Stimulated activated effector memory CD8-positive, alpha-beta T cell treated with anti-CD3 and anti-CD28 coated beads, Interleukin-12 subunit alpha, Interleukin-12 subunit beta, amount 100 ng/mL, for 72 hours (primary cell): ENCODE data around the gene HLA-A.
"Not testable (repeated sequence)": the region's sequence is repeated elsewhere in the genome, so short reads cannot be mapped to it uniquely, and the experiment has no call there.

Source experiments
- ATAC-seq: fragments of 150-1000 bp; cut with Tn5 transposase; 2 replicates; pipeline ENCODE4 v1.10.0; 2021
- DNase-seq, 2 donors: peaks; one replicate each; pipeline ENCODE4 v3.0.0; 2021 to 2022; ENCODE audit warnings: low spot score in 2 of 2
- H3K27ac Mint-ChIP-seq: one replicate; pipeline ENCODE4 v1.8.0; 2022; ENCODE audit warnings: mild to moderate bottlenecking, mixed read lengths
- H3K36me3 Mint-ChIP-seq: one replicate; pipeline ENCODE4 v1.8.0; 2022; ENCODE audit warnings: mild to moderate bottlenecking, mixed read lengths
- H3K4me1 Mint-ChIP-seq: one replicate; pipeline ENCODE4 v1.8.0; 2022; ENCODE audit warnings: mixed read lengths
- H3K4me3 Mint-ChIP-seq: one replicate; pipeline ENCODE4 v1.8.0; 2022; ENCODE audit warnings: mild to moderate bottlenecking, mixed read lengths
- H3K9me3 Mint-ChIP-seq: one replicate; pipeline ENCODE4 v1.8.0; 2022; ENCODE audit warnings: mixed read lengths

HLA-A gene

GRCh38 chr6:29925727-29926412 is 16.5 kb upstream of the HLA-A start:
- H3K4me1 Mint-ChIP-seq = peaks cover 32% of the 10 kb centered on the region
- no peaks in the 10 kb centered on the region for H3K9me3 Mint-ChIP-seq
- peak overlapping the region; percentile 80 for H3K4me3 Mint-ChIP-seq
- peak overlapping the region; percentile 92 for H3K27ac Mint-ChIP-seq
- H3K36me3 Mint-ChIP-seq = no peaks in the 10 kb centered on the region
- no peak for ATAC-seq
- DNase-seq = no peak

DNA sequence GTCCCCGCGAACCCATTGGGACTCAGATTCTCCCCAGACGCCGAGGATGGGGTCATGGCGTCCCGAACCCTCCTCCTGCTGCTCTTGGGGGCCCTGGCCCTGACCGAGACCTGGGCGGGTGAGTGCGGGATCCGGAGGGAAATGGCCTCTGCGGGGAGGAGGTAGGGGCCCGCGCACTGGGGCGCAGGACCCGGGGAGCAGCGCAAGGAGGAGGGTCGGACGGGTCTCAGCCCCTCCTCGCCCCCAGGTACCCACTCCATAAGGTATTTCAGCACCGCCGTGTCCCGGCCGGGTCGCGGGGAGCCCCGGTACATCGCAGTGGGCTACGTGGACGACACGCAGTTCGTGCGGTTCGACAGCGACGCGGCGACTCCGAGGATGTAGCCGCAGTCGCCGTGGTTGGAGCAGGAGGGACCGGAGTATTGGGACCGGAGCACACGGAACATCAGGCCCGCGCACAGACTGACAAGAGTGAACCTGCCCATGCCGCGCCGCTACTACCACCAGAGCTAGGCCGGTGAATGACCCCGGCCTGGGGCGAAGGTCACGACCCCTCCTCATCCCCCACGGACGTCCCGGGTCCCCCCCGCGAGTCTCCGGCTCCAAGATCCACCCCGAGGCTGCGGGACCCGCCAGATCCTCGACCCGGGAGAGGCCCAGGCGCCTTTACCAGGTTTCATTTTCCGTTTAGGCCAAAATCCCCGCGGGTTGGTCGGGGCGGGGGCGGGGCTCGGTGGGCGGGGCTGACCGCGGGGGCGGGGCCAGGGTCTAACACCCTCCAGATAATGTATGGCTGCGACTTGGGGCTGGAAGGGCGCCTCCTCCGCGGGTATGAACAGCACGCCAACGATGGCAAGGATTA is 15.7 kb upstream of the HLA-A start:
- Mint-ChIP-seq H3K36me3 (no peaks in the 10 kb centered on the region), H3K9me3 (no peaks in the 10 kb centered on the region), H3K27ac (peak overlapping the region; percentile 92), H3K4me3 (peak overlapping the region; percentile 80), H3K4me1 (peaks cover 32% of the 10 kb centered on the region)
- ATAC-seq (peak; percentile 93), DNase-seq (peak; percentile 64 to 87)

GRCh38 chr6:29927275-29927569 is 15.1 kb upstream of the HLA-A start:
- peak overlapping the region; percentile 80 for H3K4me3 Mint-ChIP-seq
- DNase-seq (no peak), ATAC-seq (no peak)
- no peaks in the 10 kb centered on the region for H3K36me3 Mint-ChIP-seq
- H3K9me3 Mint-ChIP-seq = no peaks in the 10 kb centered on the region
- H3K4me1 Mint-ChIP-seq = peaks cover 32% of the 10 kb centered on the region
- peak overlapping the region; percentile 92 for H3K27ac Mint-ChIP-seq

DNA sequence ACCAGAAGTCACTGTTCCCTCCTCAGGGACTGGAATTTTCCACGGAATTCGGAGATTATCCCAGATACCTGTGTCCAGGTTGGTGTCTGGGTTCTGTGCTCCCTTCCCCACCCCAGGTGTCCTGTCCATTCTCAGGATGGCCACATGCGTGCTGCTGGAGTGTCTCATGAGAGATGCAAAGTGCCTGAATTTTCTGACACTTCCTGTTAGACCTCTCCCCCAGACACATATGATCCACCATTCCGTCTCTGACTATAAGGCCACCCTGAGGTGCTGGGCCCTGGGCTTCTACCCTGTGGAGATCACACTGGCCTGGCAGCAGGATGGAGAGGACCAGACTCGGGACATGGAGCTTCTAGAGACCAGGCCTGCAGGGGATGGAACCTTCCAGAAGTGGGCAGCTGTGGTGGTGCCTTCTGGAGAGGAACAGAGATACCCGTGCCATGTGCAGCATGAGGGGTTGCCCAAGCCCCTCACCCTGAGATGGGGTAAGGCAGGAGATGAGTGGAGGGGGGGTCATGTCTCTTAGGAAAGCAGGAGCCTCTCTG is 14.4 kb upstream of the HLA-A start:
- Mint-ChIP-seq H3K4me1 (peaks cover 32% of the 10 kb centered on the region), H3K9me3 (no peaks in the 10 kb centered on the region)

DNA sequence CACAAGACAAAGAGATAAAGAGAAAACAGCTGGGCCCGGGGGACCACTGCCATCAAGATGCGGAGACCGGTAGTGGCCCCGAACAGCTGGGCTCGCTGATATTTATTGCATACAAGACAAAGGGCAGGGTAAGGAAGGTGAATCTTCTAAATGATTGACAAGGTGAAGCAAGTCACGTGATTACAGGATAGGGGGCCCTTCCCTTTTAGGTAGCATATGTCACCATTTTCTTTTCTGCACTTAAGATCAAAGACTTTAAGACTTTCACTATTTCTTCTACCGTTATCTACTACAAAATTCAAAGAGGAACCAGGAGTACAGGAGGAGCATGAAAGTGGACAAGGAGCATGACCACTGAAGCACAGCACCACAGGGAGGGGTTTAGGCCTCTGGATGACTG is 12.3 kb upstream of the HLA-A start:
- H3K36me3 Mint-ChIP-seq, H3K27ac Mint-ChIP-seq, ATAC-seq, H3K9me3 Mint-ChIP-seq, H3K4me3 Mint-ChIP-seq, DNase-seq: not testable (repeated sequence)
- H3K4me1 Mint-ChIP-seq = peaks cover 26% of the 10 kb centered on the region

More for the DNA sequence above, 14.4 kb upstream of the HLA-A start:
- Mint-ChIP-seq H3K27ac (peak overlapping the region; percentile 92), H3K36me3 (no peaks in the 10 kb centered on the region), H3K4me3 (peak overlapping the region; percentile 80)
- DNase-seq (no peak), ATAC-seq (no peak)

GRCh38 chr6:29933955-29934354 is 8.4 kb upstream of the HLA-A start:
- DNase-seq = no peak
- no peak overlapping the region for H3K27ac Mint-ChIP-seq
- H3K9me3 Mint-ChIP-seq = no peaks in the 10 kb centered on the region
- no peak for ATAC-seq
- no peaks in the 10 kb centered on the region for H3K36me3 Mint-ChIP-seq
- peaks cover 4% of the 10 kb centered on the region for H3K4me1 Mint-ChIP-seq
- H3K4me3 Mint-ChIP-seq = no peak overlapping the region

DNA sequence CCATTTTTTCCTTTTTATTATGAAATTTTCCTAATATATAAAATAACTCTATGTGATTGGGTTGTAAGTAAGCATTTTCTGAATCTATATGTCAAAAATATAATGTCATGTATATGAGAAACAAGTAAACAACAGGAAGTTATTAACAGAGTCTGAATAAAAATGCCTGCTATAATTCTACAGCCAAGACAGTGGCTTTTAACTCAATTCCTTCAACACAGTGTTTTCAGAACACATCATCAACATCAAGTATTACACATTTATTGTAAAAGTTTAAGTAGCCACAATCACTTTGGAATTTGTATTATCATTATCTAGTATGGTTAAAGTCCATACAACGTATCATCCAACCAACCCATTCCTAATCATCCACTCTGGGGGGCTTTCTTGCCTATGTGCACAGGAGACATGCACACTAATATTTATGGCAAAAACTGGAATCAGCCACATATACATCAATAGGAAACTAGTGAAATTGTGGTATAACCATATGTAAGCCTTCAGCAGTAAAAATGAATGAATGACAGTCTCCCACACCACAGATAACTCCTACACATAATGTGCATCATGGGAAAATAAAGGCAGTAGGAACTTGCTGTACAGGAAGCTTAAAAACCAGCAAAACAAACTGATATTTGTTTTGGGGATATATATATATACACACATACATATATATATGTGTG is 6.9 kb upstream of the HLA-A start:
- Mint-ChIP-seq H3K36me3 (no peaks in the 10 kb centered on the region), H3K4me1 (peaks cover 7% of the 10 kb centered on the region), H3K4me3 (no peak overlapping the region), H3K27ac (no peak overlapping the region), H3K9me3 (no peaks in the 10 kb centered on the region)
- no peak for DNase-seq
- no peak for ATAC-seq

GRCh38 chr6:29938746-29939508 is 3.4 kb upstream of the HLA-A start:
- Mint-ChIP-seq H3K36me3 (peaks cover 23% of the 10 kb centered on the region), H3K4me3 (no peak overlapping the region), H3K9me3 (no peaks in the 10 kb centered on the region), H3K27ac (no peak overlapping the region), H3K4me1 (peaks cover 33% of the 10 kb centered on the region)
- no peak for DNase-seq
- ATAC-seq = no peak

- DNase-seq = no peak
- peak overlapping the region; percentile 88 for H3K27ac Mint-ChIP-seq
- H3K36me3 Mint-ChIP-seq = peaks cover 44% of the 10 kb centered on the region
- peaks cover 53% of the 10 kb centered on the region for H3K4me1 Mint-ChIP-seq
- H3K9me3 Mint-ChIP-seq = no peaks in the 10 kb centered on the region
- peak; percentile 55 for ATAC-seq
- H3K4me3 Mint-ChIP-seq = peak overlapping the region; percentile 71
Measured at GRCh38 chr6:29941016-29941415, 1.3 kb upstream of the HLA-A start.

- Mint-ChIP-seq H3K36me3 (peaks cover 49% of the 10 kb centered on the region), H3K27ac (peak overlapping the region; percentile 88), H3K4me3 (peak overlapping the region; percentile 71), H3K9me3 (no peaks in the 10 kb centered on the region), H3K4me1 (peaks cover 58% of the 10 kb centered on the region)
- ATAC-seq (no peak), DNase-seq (no peak)
Measured at GRCh38 chr6:29941471-29941870, 861 bp upstream of the HLA-A start.

DNA sequence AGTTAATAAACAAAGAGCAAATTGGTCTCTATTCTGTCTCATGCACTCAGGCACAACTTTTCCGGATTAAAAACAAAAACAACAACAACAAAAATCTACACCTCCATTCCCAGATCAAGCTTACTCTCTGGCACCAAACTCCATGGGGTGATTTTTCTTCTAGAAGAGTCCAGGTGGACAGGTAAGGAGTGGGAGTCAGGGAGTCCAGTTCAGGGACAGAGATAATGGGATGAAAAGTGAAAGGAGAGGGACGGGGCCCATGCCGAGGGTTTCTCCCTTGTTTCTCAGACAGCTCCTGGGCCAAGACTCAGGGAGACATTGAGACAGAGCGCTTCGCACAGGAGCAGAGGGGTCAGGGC is 437 bp upstream of the HLA-A start:
- Mint-ChIP-seq H3K4me1 (peaks cover 62% of the 10 kb centered on the region), H3K36me3 (peaks cover 53% of the 10 kb centered on the region), H3K9me3 (no peaks in the 10 kb centered on the region), H3K4me3 (peak overlapping the region; percentile 71), H3K27ac (peak overlapping the region; percentile 88)
- DNase-seq (no peak), ATAC-seq (no peak)

GRCh38 chr6:29943053-29943966 is 978 bp downstream of the HLA-A start:
- Mint-ChIP-seq H3K36me3 (peaks cover 67% of the 10 kb centered on the region), H3K4me1 (peaks cover 72% of the 10 kb centered on the region)
- peak; percentile 2 for ATAC-seq

GRCh38 chr6:29945281-29945820 is 3.0 kb downstream of the HLA-A start:
- ATAC-seq = no peak
- Mint-ChIP-seq H3K4me3 (peak overlapping the region; percentile 71), H3K4me1 (peaks cover 75% of the 10 kb centered on the region)

More at GRCh38 chr6:29943053-29943966, 978 bp downstream of the HLA-A start:
- DNase-seq = no peak
- Mint-ChIP-seq H3K4me3 (peak overlapping the region; percentile 71), H3K27ac (peak overlapping the region; percentile 88), H3K9me3 (no peaks in the 10 kb centered on the region)

More at GRCh38 chr6:29945281-29945820, 3.0 kb downstream of the HLA-A start:
- H3K27ac Mint-ChIP-seq = peak overlapping the region; percentile 88
- no peaks in the 10 kb centered on the region for H3K9me3 Mint-ChIP-seq
- DNase-seq = no peak
- H3K36me3 Mint-ChIP-seq = peaks cover 78% of the 10 kb centered on the region
